Measurements from ENCODE around the gene CFAP65. TPM values are rescaled to one million over a fixed set of nuclear protein-coding genes. Genes with fewer than 3 reads are reported as not detected.

Gene CFAP65
- total RNA-seq, 1 experiment from 2014 or later, result 0.33 TPM

DNA sequence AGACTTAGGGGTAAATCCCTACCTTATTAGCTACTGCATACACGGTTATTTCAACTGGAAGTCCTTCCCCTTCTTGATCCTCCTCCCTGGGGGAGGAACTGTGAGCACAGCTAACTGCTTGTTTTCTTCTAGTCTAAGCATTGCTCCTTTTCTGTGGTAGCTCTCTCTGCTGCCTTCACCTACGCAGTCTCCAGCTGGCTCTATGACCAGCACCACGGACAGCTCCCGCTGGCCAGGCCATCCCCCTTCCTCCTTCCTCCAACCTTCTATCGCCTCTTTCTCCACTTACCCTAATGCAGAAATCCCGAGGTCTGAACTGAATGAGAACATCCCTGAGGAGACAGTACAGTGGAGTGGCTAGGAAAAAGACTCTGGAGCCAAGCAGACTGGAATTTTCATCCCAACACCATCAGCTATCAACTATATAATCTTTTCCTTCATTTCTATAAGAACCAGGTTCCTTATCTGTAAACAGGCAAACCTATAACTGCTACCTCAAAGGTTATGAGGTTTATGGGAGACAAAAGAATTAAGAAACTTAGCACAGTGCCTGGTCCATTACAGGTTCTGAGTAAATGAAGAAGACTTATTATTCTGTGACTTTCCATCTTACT, 4.7 kb upstream of the CFAP65 start:
- DNase-seq (ENCODE audit: low read depth, low spot score) (no peak), ATAC-seq (0 out of 2 replicates have a peak, but pooled peaks have one; percentile 56)
- intact Hi-C loops (cut with micrococcal nuclease; ENCODE audit: unreplicated experiment), result no loop called here
- Histone ChIP-seq H3K27me3 (ENCODE audit: control insufficient read depth, insufficient read depth, low read length) (peaks cover 21% of the 10 kb centered on the region), H3K9me3 (ENCODE audit: control insufficient read depth, insufficient read depth, low read depth, low read length) (no peaks in the 10 kb centered on the region), H3K27ac (ENCODE audit: low read length) (no peak overlapping the region), H3K36me3 (ENCODE audit: control insufficient read depth, insufficient read depth, low read length) (no peaks in the 10 kb centered on the region), H3K4me1 (ENCODE audit: control insufficient read depth, insufficient read depth, low read length) (no peaks in the 10 kb centered on the region), H3K4me3 (ENCODE audit: low read depth in 2 of 2, low read length in 2 of 2) (no peak overlapping the region)
- CTCF ChIA-PET, result interaction anchor here (0.6 to 2.7 kb wide), 3 partner anchors 16 to 319 kb away, joined by 3 to 10 read pairs (median 10); no protein-coding TSS in a partner anchor
- BruUV-seq (replicated peaks), result no TSS peak
- TF ChIP-seq, protein P1, sequence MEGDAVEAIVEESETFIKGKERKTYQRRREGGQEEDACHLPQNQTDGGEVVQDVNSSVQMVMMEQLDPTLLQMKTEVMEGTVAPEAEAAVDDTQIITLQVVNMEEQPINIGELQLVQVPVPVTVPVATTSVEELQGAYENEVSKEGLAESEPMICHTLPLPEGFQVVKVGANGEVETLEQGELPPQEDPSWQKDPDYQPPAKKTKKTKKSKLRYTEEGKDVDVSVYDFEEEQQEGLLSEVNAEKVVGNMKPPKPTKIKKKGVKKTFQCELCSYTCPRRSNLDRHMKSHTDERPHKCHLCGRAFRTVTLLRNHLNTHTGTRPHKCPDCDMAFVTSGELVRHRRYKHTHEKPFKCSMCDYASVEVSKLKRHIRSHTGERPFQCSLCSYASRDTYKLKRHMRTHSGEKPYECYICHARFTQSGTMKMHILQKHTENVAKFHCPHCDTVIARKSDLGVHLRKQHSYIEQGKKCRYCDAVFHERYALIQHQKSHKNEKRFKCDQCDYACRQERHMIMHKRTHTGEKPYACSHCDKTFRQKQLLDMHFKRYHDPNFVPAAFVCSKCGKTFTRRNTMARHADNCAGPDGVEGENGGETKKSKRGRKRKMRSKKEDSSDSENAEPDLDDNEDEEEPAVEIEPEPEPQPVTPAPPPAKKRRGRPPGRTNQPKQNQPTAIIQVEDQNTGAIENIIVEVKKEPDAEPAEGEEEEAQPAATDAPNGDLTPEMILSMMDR (IDR thresholded peaks at IDR 0.05), result no peak
- TF ChIP-seq POLR2AphosphoS5 (IDR thresholded peaks at IDR 0.05; ENCODE audit: low read depth, low read length) (no peak), TCF7L2 (IDR thresholded peaks at IDR 0.05; ENCODE audit: low read depth, low read length) (no peak), SIN3A (IDR thresholded peaks at IDR 0.05; ENCODE audit: borderline replicate concordance, insufficient read depth, low read depth, low read length) (no peak)
- TF ChIP-seq, protein P2, sequence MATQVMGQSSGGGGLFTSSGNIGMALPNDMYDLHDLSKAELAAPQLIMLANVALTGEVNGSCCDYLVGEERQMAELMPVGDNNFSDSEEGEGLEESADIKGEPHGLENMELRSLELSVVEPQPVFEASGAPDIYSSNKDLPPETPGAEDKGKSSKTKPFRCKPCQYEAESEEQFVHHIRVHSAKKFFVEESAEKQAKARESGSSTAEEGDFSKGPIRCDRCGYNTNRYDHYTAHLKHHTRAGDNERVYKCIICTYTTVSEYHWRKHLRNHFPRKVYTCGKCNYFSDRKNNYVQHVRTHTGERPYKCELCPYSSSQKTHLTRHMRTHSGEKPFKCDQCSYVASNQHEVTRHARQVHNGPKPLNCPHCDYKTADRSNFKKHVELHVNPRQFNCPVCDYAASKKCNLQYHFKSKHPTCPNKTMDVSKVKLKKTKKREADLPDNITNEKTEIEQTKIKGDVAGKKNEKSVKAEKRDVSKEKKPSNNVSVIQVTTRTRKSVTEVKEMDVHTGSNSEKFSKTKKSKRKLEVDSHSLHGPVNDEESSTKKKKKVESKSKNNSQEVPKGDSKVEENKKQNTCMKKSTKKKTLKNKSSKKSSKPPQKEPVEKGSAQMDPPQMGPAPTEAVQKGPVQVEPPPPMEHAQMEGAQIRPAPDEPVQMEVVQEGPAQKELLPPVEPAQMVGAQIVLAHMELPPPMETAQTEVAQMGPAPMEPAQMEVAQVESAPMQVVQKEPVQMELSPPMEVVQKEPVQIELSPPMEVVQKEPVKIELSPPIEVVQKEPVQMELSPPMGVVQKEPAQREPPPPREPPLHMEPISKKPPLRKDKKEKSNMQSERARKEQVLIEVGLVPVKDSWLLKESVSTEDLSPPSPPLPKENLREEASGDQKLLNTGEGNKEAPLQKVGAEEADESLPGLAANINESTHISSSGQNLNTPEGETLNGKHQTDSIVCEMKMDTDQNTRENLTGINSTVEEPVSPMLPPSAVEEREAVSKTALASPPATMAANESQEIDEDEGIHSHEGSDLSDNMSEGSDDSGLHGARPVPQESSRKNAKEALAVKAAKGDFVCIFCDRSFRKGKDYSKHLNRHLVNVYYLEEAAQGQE (IDR thresholded peaks at IDR 0.05; ENCODE audit: insufficient read depth in 1 of 2, low read depth in 2 of 2, low read length in 1 of 2), result peak; percentile 96 to 97
- in situ Hi-C loops (cut with HindIII; ENCODE audit: low pct_unique_long_range_greater_than_20kb, low sequenced_read_pairs), result no loop called here
- POLR2A ChIA-PET, result no interaction called here

- POLR2A ChIA-PET, result no interaction called here
- H3K27me3 ChIP-seq (ENCODE audit: control insufficient read depth, insufficient read depth, low read length), result peaks cover 23% of the 10 kb centered on the region
Measured at GRCh38 chr2:219042750-219043149, 1.4 kb upstream of the CFAP65 start.

More at GRCh38 chr2:219042750-219043149, 1.4 kb upstream of the CFAP65 start:
- in situ Hi-C loops (cut with HindIII; ENCODE audit: low pct_unique_long_range_greater_than_20kb, low sequenced_read_pairs), result no loop called here
- no peak for TF ChIP-seq POLR2AphosphoS5 (IDR thresholded peaks at IDR 0.05; ENCODE audit: low read depth, low read length)
- TF ChIP-seq, protein P2 (IDR thresholded peaks at IDR 0.05; ENCODE audit: insufficient read depth in 1 of 2, low read depth in 2 of 2, low read length in 1 of 2), result no peak
- TF ChIP-seq, protein P1 (IDR thresholded peaks at IDR 0.05), result no peak
- TF ChIP-seq SIN3A (IDR thresholded peaks at IDR 0.05; ENCODE audit: borderline replicate concordance, insufficient read depth, low read depth, low read length), result no peak
- no peak for TF ChIP-seq TCF7L2 (IDR thresholded peaks at IDR 0.05; ENCODE audit: low read depth, low read length)
- no peaks in the 10 kb centered on the region for H3K9me3 ChIP-seq (ENCODE audit: control insufficient read depth, insufficient read depth, low read depth, low read length)
- intact Hi-C loops (cut with micrococcal nuclease; ENCODE audit: unreplicated experiment), result no loop called here
- no peaks in the 10 kb centered on the region for H3K36me3 ChIP-seq (ENCODE audit: control insufficient read depth, insufficient read depth, low read length)
- CTCF ChIA-PET, result interaction anchor here (0.7 to 2.6 kb wide), 2 partner anchors 13 to 172 kb away, joined by 5 to 21 read pairs; no protein-coding TSS in a partner anchor
- no TSS peak for BruUV-seq (replicated peaks)
- no peak overlapping the region for H3K4me3 ChIP-seq (ENCODE audit: low read depth in 2 of 2, low read length in 2 of 2)
- ATAC-seq (no peak), DNase-seq (ENCODE audit: low read depth, low spot score) (no peak)
- no peaks in the 10 kb centered on the region for H3K4me1 ChIP-seq (ENCODE audit: control insufficient read depth, insufficient read depth, low read length)
- no peak overlapping the region for H3K27ac ChIP-seq (ENCODE audit: low read length)

All from Panc1 (cell line).